H1 (cell line): ENCODE data around the gene SPEM3. TPM values are rescaled to one million over a fixed set of nuclear protein-coding genes. Genes with fewer than 3 reads are reported as not detected.

Experiments used
- CHD2 ChIP-seq: IDR thresholded peaks from 2 replicates; pipeline ENCODE4 v1.6.1; 2012; ENCODE audit warnings: low read length, improper control_type of control experiment
- polyA plus RNA-seq, 7 experiments: library from polyadenylated mRNA; depleted of rRNA in 3 of 7; stranded (reverse) in 5 of 7; unstranded in 2 of 7; fragments of >200 nt in 5 of 7; fragments of 200-250 nt in 2 of 7; gene quantifications; 1 replicate in 5 of 7; 2 replicates in 1 of 7; 4 replicates in 1 of 7; pipeline versions ENCODE4 v1.2.1 to v1.2.3, GENCODE V29; 2011 to 2013; ENCODE audit warnings: missing spikeins in 2 of 7, mixed read lengths in 2 of 7
- total RNA-seq: library from RNA; stranded (reverse); fragmentation: NEBNext Ultra II Directional; extraction: Animal tissue kit (Norgen Biotek cat#: 25700); gene quantifications from 2 replicates; pipeline ENCODE4 v1.2.1, GENCODE V29; 2021

The SPEM3 gene
- total and polyA plus RNA-seq, 2 of the 8 experiments (the other 6 are each of a cell fraction or from before 2014, with no cell fraction given) = 0.02 TPM; not detected in 1

- TF ChIP-seq CHD2 = no peak
- TF ChIP-seq, all 59 proteins: peak for 0
Measured at GRCh38 chr17:7407082-7407481, 21.6 kb upstream of the SPEM3 start (continued).
